GM10248 (cell line): ENCODE results near the gene GTPBP2.
"Not testable (repeated sequence)": the region's sequence is repeated elsewhere in the genome, so short reads cannot be mapped to it uniquely, and the experiment has no call there.

ENCODE experiments used
- CTCF ChIA-PET: fragments of 300-600 bp; sonication (Branson Sonifier 250); formaldehyde crosslinking; extraction: SDS; loops from one replicate; lab custom pipeline; 2021; ENCODE audit warnings: antibody characterized with exemption; lab: Yijun Ruan, JAX
- POLR2A ChIA-PET: fragments of 350-650 bp; sonication (Branson Sonifier 250); formaldehyde crosslinking; extraction: SDS; loops from one replicate; lab custom pipeline; 2020; ENCODE audit warnings: antibody characterized with exemption; lab: Yijun Ruan, JAX
- DNase-seq: peaks from one replicate; pipeline ENCODE4 v3.0.0; 2012; ENCODE audit errors: extremely low spot score
- TF ChIP-seq, protein P1 (sequence below): IDR thresholded peaks from 2 replicates; pipeline ENCODE4 v1.5.1; 2012; ENCODE audit warnings: mild to moderate bottlenecking, low read depth; ENCODE audit errors: extremely low read depth, missing control alignments, control extremely low read depth

GTPBP2 gene

DNA sequence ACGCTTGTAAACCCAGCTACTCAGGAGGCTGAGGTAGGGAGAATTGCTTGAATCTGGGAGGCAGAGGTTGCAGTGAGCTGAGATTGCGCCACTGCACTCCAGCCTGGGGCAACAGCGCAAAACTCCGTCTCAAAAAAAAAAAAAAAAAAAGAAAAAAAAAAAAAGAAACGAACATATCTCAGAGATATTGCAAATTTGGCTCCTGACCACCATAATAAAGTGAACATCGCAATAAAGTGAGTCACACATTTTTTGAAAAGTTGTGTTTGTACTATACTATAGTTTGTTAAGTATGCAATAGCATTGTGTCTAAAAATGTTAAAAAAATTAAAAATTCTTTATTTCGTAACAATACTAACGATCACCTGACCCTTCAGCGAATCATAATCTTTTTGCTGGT is 29.1 kb upstream of the GTPBP2 start:
- no peak for DNase-seq
- TF ChIP-seq, protein P1, sequence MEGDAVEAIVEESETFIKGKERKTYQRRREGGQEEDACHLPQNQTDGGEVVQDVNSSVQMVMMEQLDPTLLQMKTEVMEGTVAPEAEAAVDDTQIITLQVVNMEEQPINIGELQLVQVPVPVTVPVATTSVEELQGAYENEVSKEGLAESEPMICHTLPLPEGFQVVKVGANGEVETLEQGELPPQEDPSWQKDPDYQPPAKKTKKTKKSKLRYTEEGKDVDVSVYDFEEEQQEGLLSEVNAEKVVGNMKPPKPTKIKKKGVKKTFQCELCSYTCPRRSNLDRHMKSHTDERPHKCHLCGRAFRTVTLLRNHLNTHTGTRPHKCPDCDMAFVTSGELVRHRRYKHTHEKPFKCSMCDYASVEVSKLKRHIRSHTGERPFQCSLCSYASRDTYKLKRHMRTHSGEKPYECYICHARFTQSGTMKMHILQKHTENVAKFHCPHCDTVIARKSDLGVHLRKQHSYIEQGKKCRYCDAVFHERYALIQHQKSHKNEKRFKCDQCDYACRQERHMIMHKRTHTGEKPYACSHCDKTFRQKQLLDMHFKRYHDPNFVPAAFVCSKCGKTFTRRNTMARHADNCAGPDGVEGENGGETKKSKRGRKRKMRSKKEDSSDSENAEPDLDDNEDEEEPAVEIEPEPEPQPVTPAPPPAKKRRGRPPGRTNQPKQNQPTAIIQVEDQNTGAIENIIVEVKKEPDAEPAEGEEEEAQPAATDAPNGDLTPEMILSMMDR = no peak
- ChIA-PET CTCF (interaction anchor here (0.7 to 5.7 kb wide), 3 partner anchors 9 to 64 kb away, joined by 3 to 16 read pairs (median 5); partner anchors contain the start of gene RSPH9), POLR2A (no interaction called here)

DNA sequence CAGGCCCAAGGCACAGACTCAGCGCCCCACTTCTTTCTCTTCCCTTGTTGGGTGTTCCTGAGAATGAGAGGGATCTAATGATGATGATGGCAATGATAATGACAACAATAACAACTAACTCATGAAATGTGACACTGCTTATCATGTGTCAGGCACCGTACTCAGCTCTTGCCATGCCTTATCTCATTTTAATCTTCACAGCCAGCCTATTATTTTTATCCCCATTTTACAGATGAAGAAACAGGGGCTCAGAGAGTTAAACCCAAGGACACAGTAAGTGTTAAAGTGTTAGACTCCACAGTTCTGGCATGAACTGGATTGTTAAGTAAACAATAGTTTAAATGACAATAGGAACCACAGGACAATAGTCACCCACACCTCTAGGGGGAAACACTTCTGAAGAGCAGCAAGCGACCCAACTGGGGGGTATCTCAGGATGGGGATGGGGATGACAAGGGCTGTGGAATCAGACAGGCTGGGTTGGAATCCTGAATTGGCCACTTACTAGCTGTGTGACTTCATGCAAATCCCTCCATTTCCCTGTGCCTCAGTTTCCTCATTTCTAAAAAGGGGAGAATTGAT is 28.2 kb upstream of the GTPBP2 start:
- DNase-seq = no peak
- TF ChIP-seq, protein P1 = no peak
- POLR2A ChIA-PET = no interaction called here
- CTCF ChIA-PET = interaction anchor here (0.7 to 6.0 kb wide), 5 partner anchors 9 to 422 kb away, joined by 3 to 54 read pairs (median 3); partner anchors contain the start of gene RSPH9

DNA sequence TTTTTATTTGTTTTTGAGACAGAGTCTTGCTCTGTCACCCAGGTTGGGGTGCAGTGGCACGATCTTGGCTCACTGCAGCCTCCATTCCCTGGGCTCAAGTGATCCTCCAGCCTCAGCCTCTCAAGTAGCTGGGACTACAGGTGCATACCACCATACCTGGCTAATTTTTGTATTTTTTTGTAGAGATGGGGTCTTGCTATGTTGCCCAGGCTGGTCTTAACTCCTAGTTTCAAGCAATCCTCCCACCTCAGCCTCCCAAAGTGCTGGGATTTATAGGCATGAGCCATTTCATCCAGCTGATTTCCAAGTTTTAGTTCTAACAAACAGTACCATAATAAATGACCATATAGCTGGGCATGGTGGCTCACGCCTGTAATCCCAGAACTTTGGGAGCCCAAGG is 23.8 kb upstream of the GTPBP2 start:
- CTCF ChIA-PET = interaction anchor here (1.2 to 6.0 kb wide), 2 partner anchors 14 to 22 kb away, joined by 5 to 54 read pairs; no protein-coding TSS in a partner anchor
- POLR2A ChIA-PET, DNase-seq: not testable (repeated sequence)

DNA sequence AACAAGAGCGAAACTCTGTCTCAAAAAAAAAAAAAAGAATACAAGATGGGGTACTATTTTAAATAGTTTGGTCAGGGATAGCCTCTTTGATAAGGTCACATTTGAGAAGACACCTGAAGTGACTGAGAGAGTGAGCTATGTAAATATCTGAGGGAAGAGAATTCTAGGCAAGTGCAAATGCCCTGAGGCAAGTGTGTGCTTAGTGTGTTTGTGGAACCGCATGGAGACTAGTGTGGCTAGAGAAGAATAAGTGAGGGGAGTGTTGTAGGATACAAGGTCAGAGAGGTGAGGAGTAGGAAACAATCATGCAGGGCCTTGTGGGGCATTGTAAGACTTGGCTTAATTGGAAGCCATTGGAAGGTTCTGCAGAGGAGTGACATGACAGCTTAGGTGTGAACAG is 19.2 kb upstream of the GTPBP2 start:
- ChIA-PET POLR2A (interaction anchor here (0.7 kb wide), 1 partner anchor 17 kb away, joined by 4 read pairs; no protein-coding TSS in a partner anchor), CTCF (interaction anchor here (0.7 to 4.2 kb wide), 5 partner anchors 19 to 277 kb away, joined by 3 to 42 read pairs (median 3); no protein-coding TSS in a partner anchor)
- no peak for DNase-seq
- TF ChIP-seq, protein P1 = no peak

- DNase-seq = no peak
- CTCF ChIA-PET = interaction anchor here (1.1 to 4.2 kb wide), 4 partner anchors 19 to 431 kb away, joined by 3 to 42 read pairs (median 4); no protein-coding TSS in a partner anchor
- TF ChIP-seq, protein P1 = no peak
- POLR2A ChIA-PET = interaction anchor here (0.6 kb wide), 1 partner anchor 53 kb away, joined by 3 read pairs; no protein-coding TSS in a partner anchor
Measured at GRCh38 chr6:43647613-43648012, 18.5 kb upstream of the GTPBP2 start.

- TF ChIP-seq, protein P1 = no peak
- DNase-seq = no peak
- ChIA-PET CTCF (interaction anchor here (1.1 to 4.2 kb wide), 7 partner anchors 9 to 429 kb away, joined by 3 to 42 read pairs (median 5); no protein-coding TSS in a partner anchor), POLR2A (interaction anchor here (0.5 to 0.6 kb wide), 2 partner anchors 8 to 43 kb away, joined by 7 read pairs; no protein-coding TSS in a partner anchor)
Measured at GRCh38 chr6:43645613-43645964, 16.5 kb upstream of the GTPBP2 start.

- TF ChIP-seq, protein P1 = no peak
- peak; percentile 81 for DNase-seq
- ChIA-PET POLR2A (interaction anchor here (0.5 to 0.6 kb wide), 4 partner anchors 8 to 577 kb away, joined by 6 to 7 read pairs (median 7); no protein-coding TSS in a partner anchor), CTCF (interaction anchor here (1.1 to 4.2 kb wide), 7 partner anchors 8 to 429 kb away, joined by 3 to 42 read pairs (median 5); no protein-coding TSS in a partner anchor)
Measured at GRCh38 chr6:43644940-43645612, 16.0 kb upstream of the GTPBP2 start, which contains the start of gene RSPH9. TSS of gene RSPH9 (plus strand) at chr6:43645036. CDS start at chr6:43645099, 63 bp downstream.
